K562 (cell line): Measurements from ENCODE around the gene BICC1. TPM values are rescaled to one million over a fixed set of nuclear protein-coding genes. Genes with fewer than 3 reads are reported as not detected.

Experiments used
- ATAC-seq: fragments of 200-7000 bp; cut with Tn5 transposase; 3 replicates; pipeline ENCODE4 v1.9.1; 2020; ENCODE audit warnings: moderate library complexity
- BruUV-seq: library from RNA; stranded (reverse); fragments of 400-500 nt; replicated peaks from 2 replicates; lab custom pipeline; 2021; lab: Mats Ljungman, UMichigan
- CTCF ChIA-PET: fragments of 300-600 bp; formaldehyde crosslinking; extraction: SDS; loops from one replicate; lab custom pipeline; 2021; ENCODE audit warnings: low intra/inter-chr PET ratio; lab: Yijun Ruan, JAX
- POLR2A ChIA-PET: fragments of 300-600, 350-650 bp; sonication (Branson Sonifier 250); formaldehyde crosslinking; extraction: SDS; loops from one replicate; lab custom pipeline; 2021; ENCODE audit warnings: antibody characterized with exemption, inconsistent platforms; lab: Yijun Ruan, JAX
- DNase-seq, 4 experiments: peaks; one replicate each; pipeline versions ENCODE4 v3.0.0 to v3.0.0-alpha.2; 2011 to 2018; ENCODE audit warnings: low spot score in 3 of 4, mixed read lengths in 3 of 4; ENCODE audit errors: extremely low read depth in 1 of 4
- FAIRE-seq: peaks from 2 replicates; lab custom pipeline; 2011; peaks lifted over from hg19 to GRCh38; lab: Jason Lieb, UNC
- H2AFZ ChIP-seq: 2 replicates; pipeline ENCODE4 v1.6.0; 2011; ENCODE audit warnings: low read depth, low read length, control low read depth, inconsistent platforms
- H3K27ac ChIP-seq: fragments of 200-600 bp; 3 replicates; pipeline ENCODE4 v1.8.0; 2011; ENCODE audit warnings: low read depth, mild to moderate bottlenecking, control low read depth, inconsistent platforms, low read length, moderate library complexity, mixed read lengths; ENCODE audit errors: extremely low read depth
- H3K27me3 ChIP-seq, 2 experiments: fragments of 300-600 bp in 1 of 2; 2 replicates in 1 of 2; 3 replicates in 1 of 2; pipeline versions ENCODE4 v1.6.0 to v1.8.0; 2011; ENCODE audit warnings: inconsistent platforms in 2 of 2, low read length in 2 of 2, mild to moderate bottlenecking in 1 of 2, mixed read lengths in 1 of 2, moderate library complexity in 1 of 2; ENCODE audit not compliant: control insufficient read depth in 2 of 2, insufficient read depth in 2 of 2
- H3K36me3 ChIP-seq: fragments of 300-600 bp; 3 replicates; pipeline ENCODE4 v1.8.0; 2011; ENCODE audit warnings: mild to moderate bottlenecking, low read length, inconsistent platforms; ENCODE audit not compliant: control insufficient read depth, insufficient read depth
- H3K4me1 ChIP-seq, 2 experiments: fragments of 200-600 bp in 1 of 2; replicated peaks in 1 of 2; 2 replicates in 1 of 2; 3 replicates in 1 of 2; pipeline versions ENCODE4 v1.5.1 to v1.8.0; 2011; ENCODE audit warnings: inconsistent platforms in 2 of 2, low read length in 2 of 2, mild to moderate bottlenecking in 1 of 2, mixed read lengths in 1 of 2, moderate library complexity in 1 of 2; ENCODE audit not compliant: control insufficient read depth in 2 of 2, insufficient read depth in 2 of 2
- H3K4me2 ChIP-seq: 2 replicates; pipeline ENCODE4 v1.6.1; 2011; ENCODE audit warnings: low read length, control low read depth, inconsistent platforms, mixed read lengths; ENCODE audit not compliant: insufficient read depth
- H3K4me3 ChIP-seq: fragments of 200-600 bp; sonication (generic), shearing (Covaris generic); 2 replicates; pipeline ENCODE4 v1.5.1; 2016; ENCODE audit warnings: control low read depth, inconsistent platforms
- H3K79me2 ChIP-seq: fragments of 200-600 bp; 3 replicates; pipeline ENCODE4 v1.8.0; 2011; ENCODE audit warnings: low read length, inconsistent platforms; ENCODE audit not compliant: control insufficient read depth, insufficient read depth
- H3K9ac ChIP-seq, 2 experiments: 2 replicates each; pipeline versions ENCODE4 v1.6.0 to v1.6.1; 2011; ENCODE audit warnings: low read depth in 2 of 2, low read length in 2 of 2, control low read depth in 1 of 2, inconsistent platforms in 1 of 2, mild to moderate bottlenecking in 1 of 2, mixed read lengths in 1 of 2; ENCODE audit not compliant: insufficient read depth in 1 of 2
- H3K9me1 ChIP-seq: one replicate; pipeline ENCODE4 v1.6.0; 2011; ENCODE audit warnings: inconsistent platforms, mild to moderate bottlenecking, low read length, moderate library complexity; ENCODE audit not compliant: control insufficient read depth, insufficient read depth
- H3K9me3 ChIP-seq: replicated peaks from 2 replicates; pipeline ENCODE4 v1.5.1; 2011; ENCODE audit warnings: low read depth, low read length, inconsistent platforms; ENCODE audit not compliant: control insufficient read depth, insufficient read depth
- H4K20me1 ChIP-seq: replicated peaks from 2 replicates; pipeline ENCODE4 v1.6.1; 2011; ENCODE audit warnings: low read length, inconsistent platforms, mixed read lengths; ENCODE audit not compliant: control insufficient read depth, insufficient read depth
- EZH2 ChIP-seq: IDR thresholded peaks from 2 replicates; pipeline ENCODE4 v1.6.1; 2012; ENCODE audit warnings: low read depth, mild to moderate bottlenecking, inconsistent platforms, low read length, borderline replicate concordance
- PHF8 ChIP-seq: fragments of 200-600 bp; sonication (generic); IDR thresholded peaks from 2 replicates; pipeline ENCODE4 v1.6.1; 2012; ENCODE audit warnings: mixed run types, mild to moderate bottlenecking, inconsistent platforms, low read length, moderate library complexity, borderline replicate concordance
- ZBTB9 ChIP-seq: fragments of 450-650 bp; formaldehyde crosslinking; IDR thresholded peaks from 2 replicates; pipeline ENCODE4 v1.4.0; 2020; ENCODE audit warnings: mild to moderate bottlenecking, moderate library complexity
- ZC3H11A ChIP-seq: IDR thresholded peaks from 2 replicates; pipeline ENCODE4 v1.6.1; 2012; ENCODE audit warnings: low read depth, low read length, improper control_type of control experiment
- ZNF431 ChIP-seq: sonication (generic); formaldehyde crosslinking; IDR thresholded peaks from 2 replicates; pipeline ENCODE4 v1.8.0; 2022; ENCODE audit warnings: mild to moderate bottlenecking, missing genetic modification reagents
- WGBS: fragments of 100-300 bp; shearing (Covaris generic); methylation state at CpG from one replicate; pipeline ENCODE4 v1.1.6; 2016; ENCODE audit warnings: low coverage, mixed read lengths; ENCODE audit not compliant: insufficient coverage; ENCODE audit errors: missing lambda C conversion rate; 5-methylcytosine and 5-hydroxymethylcytosine counted together
- in situ Hi-C: fragments of 300-500 bp; cut with MboI; formaldehyde crosslinking; loops from 4 replicates; pipeline ENCODE4 v1.15.0; 2018; ENCODE audit warnings: inconsistent platforms, mixed read lengths
- intact Hi-C: fragments of 100-400 bp; cut with micrococcal nuclease; formaldehyde crosslinking; loops from 2 replicates; pipeline ENCODE4 v1.14.2; 2022
- polyA plus RNA-seq, 8 experiments: library from polyadenylated mRNA; depleted of rRNA in 4 of 8; stranded (reverse) in 5 of 8; unstranded in 3 of 8; fragments of >200 nt; fragmentation: Nextera tagmentation in 2 of 8; fragmentation: Illumina TruSeq in 1 of 8; extraction: Ambion mirVana in 2 of 8; extraction: Trizol in 1 of 8; gene quantifications; 2 replicates each; pipeline versions ENCODE4 v1.2.1 to v1.2.3, GENCODE V29; 2011 to 2014; ENCODE audit warnings: inconsistent platforms in 1 of 8, missing spikeins in 1 of 8
- total RNA-seq, 7 experiments: library from RNA; depleted of rRNA in 6 of 7; stranded (reverse); fragments of >200 nt in 6 of 7; fragmentation: Illumina TruSeq in 2 of 7; extraction: Trizol in 2 of 7; gene quantifications; 2 replicates each; pipeline versions ENCODE4 v1.2.1 to v1.2.3, GENCODE V29; 2011 to 2021; ENCODE audit warnings: low replicate concordance in 1 of 7
- TF ChIP-seq, protein P1 (sequence below): sonication (generic); formaldehyde crosslinking; IDR thresholded peaks from 2 replicates; pipeline ENCODE4 v1.8.1; 2023; ENCODE audit warnings: mild to moderate bottlenecking, missing genetic modification reagents

The BICC1 gene
- total and polyA plus RNA-seq, 9 of the 15 experiments (the other 6 are each of a cell fraction or from before 2014, with no cell fraction given): not detected

DNA sequence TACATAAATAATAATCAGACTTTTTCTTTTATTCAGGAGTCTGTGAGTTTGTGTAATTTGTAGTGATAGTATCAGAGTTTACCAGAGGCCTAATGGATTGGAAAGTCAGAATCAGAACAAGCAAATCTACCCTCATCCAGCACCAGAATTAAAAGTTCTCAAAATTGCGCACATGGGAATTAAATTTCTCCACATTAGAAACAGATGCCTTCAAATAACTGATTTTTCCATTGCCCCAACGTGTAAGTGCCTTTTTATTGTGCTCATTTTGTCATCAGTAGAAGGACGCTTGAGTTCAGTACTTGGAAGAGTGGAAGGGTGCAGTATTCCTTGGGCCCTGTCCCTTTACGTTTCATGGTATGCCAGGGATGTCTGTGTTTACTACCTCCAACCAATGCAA is 32.8 kb downstream of the BICC1 start:
- no TSS peak for BruUV-seq
- Histone ChIP-seq H3K9me1 (no peaks in the 10 kb centered on the region), H3K4me3 (no peak overlapping the region), H3K79me2 (no peaks in the 10 kb centered on the region), H4K20me1 (no peaks in the 10 kb centered on the region), H3K27ac (no peak overlapping the region), H3K4me1 (no peaks in the 10 kb centered on the region), H2AFZ (no peak overlapping the region), H3K4me2 (no peak overlapping the region), H3K36me3 (no peaks in the 10 kb centered on the region), H3K9me3 (no peaks in the 10 kb centered on the region), H3K9ac (no peak overlapping the region), H3K27me3 (no peaks in the 10 kb centered on the region)
- TF ChIP-seq ZC3H11A (no peak), PHF8 (no peak), EZH2 (no peak), ZNF431 (no peak), ZBTB9 (CRISPR knock-in tag) (no peak)
- TF ChIP-seq, protein P1, sequence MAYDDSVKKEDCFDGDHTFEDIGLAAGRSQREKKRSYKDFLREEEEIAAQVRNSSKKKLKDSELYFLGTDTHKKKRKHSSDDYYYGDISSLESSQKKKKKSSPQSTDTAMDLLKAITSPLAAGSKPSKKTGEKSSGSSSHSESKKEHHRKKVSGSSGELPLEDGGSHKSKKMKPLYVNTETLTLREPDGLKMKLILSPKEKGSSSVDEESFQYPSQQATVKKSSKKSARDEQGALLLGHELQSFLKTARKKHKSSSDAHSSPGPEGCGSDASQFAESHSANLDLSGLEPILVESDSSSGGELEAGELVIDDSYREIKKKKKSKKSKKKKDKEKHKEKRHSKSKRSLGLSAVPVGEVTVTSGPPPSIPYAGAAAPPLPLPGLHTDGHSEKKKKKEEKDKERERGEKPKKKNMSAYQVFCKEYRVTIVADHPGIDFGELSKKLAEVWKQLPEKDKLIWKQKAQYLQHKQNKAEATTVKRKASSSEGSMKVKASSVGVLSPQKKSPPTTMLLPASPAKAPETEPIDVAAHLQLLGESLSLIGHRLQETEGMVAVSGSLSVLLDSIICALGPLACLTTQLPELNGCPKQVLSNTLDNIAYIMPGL (CRISPR knock-in tag): no peak
- ChIA-PET POLR2A (no interaction called here), CTCF (no interaction called here)
- no peak for DNase-seq
- in situ Hi-C loops (no loop called here), intact Hi-C loops (no loop called here)
- WGBS: 0% methylated on average over 4 of the region's 4 CpGs
- no peak for FAIRE-seq
- no peak for ATAC-seq
